ENCODE results near the gene EIF4ENIF1.
A peak's percentile ranks its signal among the peaks of the same experiment; 100 is the strongest.
"Not testable (repeated sequence)": the region's sequence is repeated elsewhere in the genome, so short reads cannot be mapped to it uniquely, and the experiment has no call there.

EIF4ENIF1 gene

GRCh38 chr22:31489632-31490495 lies at the start of gene EIF4ENIF1:
TSS of gene EIF4ENIF1 (minus strand) at chr22:31489842. CDS start at chr22:31488718, 1,124 bp downstream.
- DNase-seq, result peak; percentile 77

- no peak for DNase-seq
These were observed 49.2 kb upstream of the EIF4ENIF1 start for GRCh38 chr22:31538815-31539214.

GRCh38 chr22:31537019-31537535 lies 47.4 kb upstream of the EIF4ENIF1 start:
- no peak for DNase-seq

- no peak for DNase-seq
These were observed 43.7 kb upstream of the EIF4ENIF1 start for GRCh38 chr22:31533374-31533773.

GRCh38 chr22:31532060-31532459 lies 42.4 kb upstream of the EIF4ENIF1 start:
- no peak for DNase-seq

GRCh38 chr22:31530823-31531195 lies 41.2 kb upstream of the EIF4ENIF1 start:
- DNase-seq, result no peak

GRCh38 chr22:31526270-31526669 lies 36.6 kb upstream of the EIF4ENIF1 start:
- DNase-seq, result no peak

- not testable (repeated sequence) for DNase-seq
These were observed 34.5 kb upstream of the EIF4ENIF1 start for GRCh38 chr22:31524132-31524531.

- no peak for DNase-seq
These were observed 30.4 kb upstream of the EIF4ENIF1 start for GRCh38 chr22:31520051-31520450.

- no peak for DNase-seq
These were observed 19.6 kb upstream of the EIF4ENIF1 start for GRCh38 chr22:31509061-31509762.

GRCh38 chr22:31508536-31508935 lies 18.9 kb upstream of the EIF4ENIF1 start:
- DNase-seq, result no peak

- DNase-seq, result not testable (repeated sequence)
These were observed 17.9 kb upstream of the EIF4ENIF1 start for GRCh38 chr22:31507517-31507916.

GRCh38 chr22:31504282-31504681 lies 14.6 kb upstream of the EIF4ENIF1 start:
- no peak for DNase-seq

GRCh38 chr22:31503211-31503964 lies 13.7 kb upstream of the EIF4ENIF1 start:
- no peak for DNase-seq

- no peak for DNase-seq
These were observed 12.1 kb upstream of the EIF4ENIF1 start for GRCh38 chr22:31501738-31502137.

- DNase-seq, result no peak
These were observed 7.7 kb upstream of the EIF4ENIF1 start for GRCh38 chr22:31497148-31497938.

GRCh38 chr22:31496735-31497146 lies 7.1 kb upstream of the EIF4ENIF1 start:
- DNase-seq, result no peak

- peak; percentile 52 for DNase-seq
These were observed 6.5 kb upstream of the EIF4ENIF1 start, which contains the start of gene SFI1 for GRCh38 chr22:31496007-31496734. TSS of gene SFI1 (plus strand) at chr22:31496536. CDS start at chr22:31508285, 11,749 bp downstream.

- DNase-seq, result no peak
These were observed 5.7 kb upstream of the EIF4ENIF1 start for GRCh38 chr22:31495343-31495742.

GRCh38 chr22:31493355-31493754 lies 3.7 kb upstream of the EIF4ENIF1 start:
- DNase-seq, result not testable (repeated sequence)

- no peak for DNase-seq
These were observed 2.5 kb upstream of the EIF4ENIF1 start for GRCh38 chr22:31492151-31492550.

Data from 8988T (cell line).